ENCODE results near the gene SLC17A2.

SLC17A2 gene

DNA sequence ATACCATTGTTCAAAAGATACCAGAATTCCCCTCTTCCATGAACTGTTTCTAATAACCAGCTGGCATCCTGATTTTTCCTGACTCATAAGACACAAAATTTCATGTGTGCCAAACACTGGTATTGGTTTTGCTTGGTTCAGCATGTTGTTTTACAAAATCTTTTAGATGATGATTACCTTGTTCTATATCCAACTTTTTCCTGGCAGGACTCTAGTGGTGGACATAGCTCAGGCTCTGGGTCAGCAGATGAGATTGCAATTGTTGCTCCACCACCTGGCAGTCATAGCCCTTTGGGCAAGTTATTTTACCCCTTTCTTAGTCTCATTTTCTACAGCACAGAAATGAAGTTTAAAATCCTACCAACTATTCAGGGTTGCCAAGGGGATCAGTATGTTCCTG lies 38.3 kb upstream of the SLC17A2 start:
- no peak overlapping the region for H3K4me3 ChIP-seq (ENCODE audit: low read depth, low read length)

DNA sequence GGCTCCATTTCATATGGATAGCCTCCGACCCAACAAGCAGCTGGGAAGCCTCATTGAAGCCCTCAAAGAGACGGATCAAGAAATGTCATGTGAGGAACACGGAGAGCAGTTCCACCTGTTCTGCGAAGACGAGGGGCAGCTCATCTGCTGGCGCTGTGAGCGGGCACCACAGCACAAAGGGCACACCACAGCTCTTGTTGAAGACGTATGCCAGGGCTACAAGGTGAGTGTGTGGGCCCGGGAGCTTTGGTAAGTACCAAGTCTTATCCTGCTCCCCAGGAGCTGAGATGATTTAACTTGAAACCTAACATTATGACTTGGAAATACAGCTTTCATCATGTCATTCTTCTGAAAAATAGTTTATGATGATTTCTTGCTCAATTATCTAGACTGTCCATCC lies 36.2 kb upstream of the SLC17A2 start:
- TF ChIP-seq, protein P1, sequence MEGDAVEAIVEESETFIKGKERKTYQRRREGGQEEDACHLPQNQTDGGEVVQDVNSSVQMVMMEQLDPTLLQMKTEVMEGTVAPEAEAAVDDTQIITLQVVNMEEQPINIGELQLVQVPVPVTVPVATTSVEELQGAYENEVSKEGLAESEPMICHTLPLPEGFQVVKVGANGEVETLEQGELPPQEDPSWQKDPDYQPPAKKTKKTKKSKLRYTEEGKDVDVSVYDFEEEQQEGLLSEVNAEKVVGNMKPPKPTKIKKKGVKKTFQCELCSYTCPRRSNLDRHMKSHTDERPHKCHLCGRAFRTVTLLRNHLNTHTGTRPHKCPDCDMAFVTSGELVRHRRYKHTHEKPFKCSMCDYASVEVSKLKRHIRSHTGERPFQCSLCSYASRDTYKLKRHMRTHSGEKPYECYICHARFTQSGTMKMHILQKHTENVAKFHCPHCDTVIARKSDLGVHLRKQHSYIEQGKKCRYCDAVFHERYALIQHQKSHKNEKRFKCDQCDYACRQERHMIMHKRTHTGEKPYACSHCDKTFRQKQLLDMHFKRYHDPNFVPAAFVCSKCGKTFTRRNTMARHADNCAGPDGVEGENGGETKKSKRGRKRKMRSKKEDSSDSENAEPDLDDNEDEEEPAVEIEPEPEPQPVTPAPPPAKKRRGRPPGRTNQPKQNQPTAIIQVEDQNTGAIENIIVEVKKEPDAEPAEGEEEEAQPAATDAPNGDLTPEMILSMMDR (IDR thresholded peaks at IDR 0.05; ENCODE audit: low read depth, low read length), result no peak
- H3K4me3 ChIP-seq (ENCODE audit: low read depth, low read length), result no peak overlapping the region

More for the DNA sequence above, 38.3 kb upstream of the SLC17A2 start:
- TF ChIP-seq, protein P1 (IDR thresholded peaks at IDR 0.05; ENCODE audit: low read depth, low read length), result no peak

DNA sequence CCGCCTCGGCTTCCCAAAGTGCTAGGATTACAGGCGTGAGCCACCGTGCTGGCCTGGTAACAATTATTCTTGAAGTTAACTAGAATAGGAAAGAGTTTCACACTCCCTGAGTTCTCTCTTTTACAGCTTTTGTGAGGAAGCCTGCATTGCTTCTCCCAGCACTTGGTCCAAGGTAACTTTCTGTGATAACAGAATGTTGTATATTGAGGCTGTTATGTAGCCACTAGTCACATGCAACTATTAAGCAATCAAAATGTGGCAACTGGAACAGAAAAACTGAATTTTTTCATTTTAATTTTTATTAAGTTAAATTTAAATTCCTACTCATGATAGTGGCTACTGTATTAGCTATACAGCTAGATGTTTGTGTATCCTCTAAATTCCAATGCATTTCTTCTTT lies 34.6 kb upstream of the SLC17A2 start:
- TF ChIP-seq, protein P1 (IDR thresholded peaks at IDR 0.05; ENCODE audit: low read depth, low read length), result no peak
- no peak overlapping the region for H3K4me3 ChIP-seq (ENCODE audit: low read depth, low read length)

DNA sequence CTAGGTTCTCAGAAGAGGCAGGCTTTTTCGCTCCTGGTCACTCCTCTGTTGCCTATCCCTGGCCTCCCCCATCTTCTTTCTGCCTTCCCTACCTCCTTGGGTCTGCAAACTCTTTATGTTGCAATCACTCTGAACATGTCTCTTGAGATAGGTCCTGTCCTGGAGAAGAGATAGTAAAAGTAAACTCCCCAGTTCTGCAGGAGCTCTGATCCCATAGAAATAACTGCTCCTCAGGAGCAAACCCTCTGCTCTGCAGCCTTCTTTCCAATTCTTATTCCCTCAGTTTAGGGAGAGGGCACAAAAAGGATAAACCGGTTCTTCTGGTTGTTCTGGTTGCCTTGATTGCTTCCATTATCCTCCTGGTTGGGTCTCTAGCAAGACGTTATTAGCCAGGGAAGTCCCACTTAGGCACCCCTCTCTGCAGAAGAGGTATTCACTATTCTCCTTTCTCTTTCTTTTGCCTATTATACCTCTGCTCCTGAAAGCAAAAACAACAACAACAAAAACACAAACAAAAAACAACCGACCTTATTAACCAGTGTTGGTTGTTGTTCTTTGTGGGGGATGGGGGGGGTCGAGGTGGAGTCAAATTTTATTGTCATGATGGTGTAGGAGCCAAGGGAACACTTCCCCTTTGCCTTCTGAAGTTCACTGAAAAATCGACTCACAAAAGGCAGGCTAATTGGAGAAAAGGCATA lies 33.1 kb upstream of the SLC17A2 start:
- TF ChIP-seq, protein P1 (IDR thresholded peaks at IDR 0.05; ENCODE audit: low read depth, low read length), result no peak
- peak overlapping the region; percentile 83 for H3K4me3 ChIP-seq (ENCODE audit: low read depth, low read length)

DNA sequence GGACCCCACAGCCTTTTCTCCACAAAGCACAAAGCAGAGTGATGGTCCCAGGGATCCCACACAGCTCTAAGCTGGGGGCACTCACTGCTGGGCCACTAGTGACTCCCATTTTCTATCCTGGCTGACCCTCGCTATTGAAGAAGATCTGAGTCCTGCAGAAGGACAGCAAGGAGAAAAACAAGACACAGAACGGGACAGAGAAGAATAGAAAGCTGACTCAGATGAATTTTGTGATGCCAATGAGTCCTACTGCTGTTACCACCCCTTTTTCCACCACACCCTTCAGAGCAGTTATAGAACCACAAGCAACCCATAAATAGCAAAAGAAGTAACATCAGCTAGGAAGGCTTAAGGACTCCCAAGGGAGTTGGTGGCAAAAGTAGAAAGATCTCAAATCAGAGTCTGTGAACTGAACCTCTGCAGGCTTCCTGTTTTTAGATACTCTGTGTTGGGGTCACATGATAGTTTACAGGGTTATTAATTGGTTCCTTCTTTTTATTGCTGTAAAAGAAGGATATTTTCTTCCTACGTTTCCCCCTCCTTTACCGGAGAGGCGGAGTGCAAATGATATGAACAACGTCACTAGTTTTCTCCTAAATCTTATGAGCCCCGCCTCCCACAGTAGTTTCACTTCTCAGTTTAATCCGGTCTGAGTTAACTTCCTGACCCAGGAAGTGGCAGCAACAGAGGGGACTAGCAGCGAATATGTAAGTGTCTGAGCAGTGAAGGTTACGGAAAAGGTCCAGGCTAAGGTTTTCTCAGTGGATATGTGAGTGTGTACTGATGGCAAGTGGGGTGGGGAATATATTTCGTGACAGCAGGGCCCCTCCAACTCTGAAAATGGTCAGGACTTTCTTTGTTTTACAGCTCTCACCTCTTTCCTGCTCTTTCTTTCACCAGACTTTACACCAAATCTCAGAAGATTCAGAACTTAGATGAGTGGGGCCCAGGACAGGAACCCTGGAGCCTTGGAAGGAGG lies 31.9 kb upstream of the SLC17A2 start, which contains the start of gene TRIM38:
Gene TRIM38 (plus strand): TSS at position 654 of the 979 bp plus-strand sequence. CDS start 3,721 bp downstream, outside the sequence.
- peak within 1 kb of the TSS; percentile 83 for H3K4me3 ChIP-seq (ENCODE audit: low read depth, low read length)
- TF ChIP-seq, protein P1 (IDR thresholded peaks at IDR 0.05; ENCODE audit: low read depth, low read length), result no peak

DNA sequence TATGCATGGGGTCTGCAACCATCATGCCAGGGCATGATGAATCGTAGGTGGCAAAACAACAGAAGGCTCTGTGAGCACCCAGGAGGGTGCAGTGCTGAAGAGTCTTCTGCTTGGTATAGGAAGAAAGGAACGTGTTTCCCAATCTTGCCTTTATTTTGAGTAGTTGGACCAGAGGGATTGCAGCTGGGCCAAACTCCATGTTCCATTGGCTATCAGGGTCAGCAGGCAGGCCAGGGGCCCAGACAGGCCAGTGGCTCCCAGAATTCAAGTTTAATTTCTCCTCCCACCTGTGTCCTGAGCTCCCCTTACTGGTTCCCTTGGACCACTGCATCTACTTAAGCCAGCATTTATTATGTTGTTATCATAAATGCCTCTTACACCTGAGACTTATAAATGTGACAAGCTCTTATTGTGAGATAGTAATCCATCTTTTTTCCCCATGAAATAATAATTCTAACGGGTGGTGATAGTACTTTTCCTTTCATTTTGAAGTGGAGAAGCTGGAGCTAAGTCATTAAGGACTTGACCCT lies 31.2 kb upstream of the SLC17A2 start:
- TF ChIP-seq, protein P1 (IDR thresholded peaks at IDR 0.05; ENCODE audit: low read depth, low read length), result no peak
- peak overlapping the region; percentile 83 for H3K4me3 ChIP-seq (ENCODE audit: low read depth, low read length)

Measured in WI38 (cell line).